NCI-H1930 (cell line): ENCODE results near the gene MYOG.

Experiments
- DNase-seq, 2 experiments: peaks; one replicate each; lab custom pipeline; 2025; lab: John Stamatoyannopoulos, UW

Gene MYOG

DNA sequence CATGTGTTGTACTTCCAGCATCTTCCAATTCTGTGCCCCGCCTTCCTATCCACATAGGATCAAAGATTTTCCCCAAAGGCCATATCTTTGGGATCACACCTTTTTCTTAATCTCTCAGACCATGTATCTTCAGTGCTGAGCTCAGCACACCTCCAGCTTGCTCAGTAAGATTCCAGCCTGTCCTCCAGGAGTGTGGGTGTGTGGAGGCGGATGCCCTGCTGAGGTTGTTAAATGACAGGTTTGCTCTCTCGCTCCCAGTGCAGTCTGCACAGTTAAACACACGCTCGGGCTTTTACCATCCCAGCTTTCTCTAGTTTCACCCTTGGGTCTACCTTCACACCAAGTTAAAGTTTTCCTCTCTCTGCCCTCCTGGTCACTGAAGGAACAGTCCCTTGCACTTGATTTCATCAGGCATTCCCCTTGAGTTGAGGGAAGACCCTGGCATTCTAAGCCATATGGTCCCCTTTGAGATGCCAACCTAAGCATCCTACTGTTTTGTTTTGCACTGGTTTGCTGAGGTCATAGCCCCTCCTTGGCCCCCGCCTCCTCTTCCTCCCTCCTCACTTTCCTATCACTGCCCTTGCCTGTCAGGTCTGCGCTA, 13.7 kb downstream of the MYOG start:
- no peak for DNase-seq

DNA sequence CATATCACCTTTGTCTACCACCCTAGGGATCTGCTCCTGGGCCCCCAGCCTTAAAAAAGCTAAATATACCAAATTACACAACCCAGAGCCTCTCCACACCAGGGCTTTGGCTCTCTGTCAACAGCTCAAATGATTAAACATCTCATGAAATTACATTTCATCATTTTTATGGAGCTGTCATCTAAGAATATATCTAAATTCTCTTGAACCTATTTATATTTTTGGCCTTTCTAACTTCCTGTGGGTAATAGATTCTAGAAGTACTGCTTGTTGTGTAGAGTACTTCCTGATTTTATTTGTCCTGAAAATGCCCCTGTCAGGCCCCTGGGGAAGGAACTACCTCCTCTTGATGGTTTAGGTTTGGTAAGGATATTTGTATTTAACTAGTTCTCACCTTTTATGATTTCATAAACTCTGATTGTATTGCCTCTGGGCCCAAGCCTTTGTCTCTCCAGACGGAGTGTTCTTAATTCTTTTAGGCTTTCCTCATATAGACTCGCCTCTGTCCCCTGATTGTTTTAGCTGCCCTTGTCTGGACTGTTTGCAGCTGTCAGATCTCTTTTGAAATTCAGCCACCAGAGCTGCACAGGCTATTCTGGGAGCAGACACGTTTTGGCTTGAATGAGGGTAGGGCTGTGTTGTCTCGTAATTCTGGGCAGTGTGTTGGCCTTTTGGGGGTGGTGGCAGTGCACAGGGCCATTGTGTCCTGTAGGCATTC, 16.6 kb downstream of the MYOG start:
- no peak for DNase-seq

DNA sequence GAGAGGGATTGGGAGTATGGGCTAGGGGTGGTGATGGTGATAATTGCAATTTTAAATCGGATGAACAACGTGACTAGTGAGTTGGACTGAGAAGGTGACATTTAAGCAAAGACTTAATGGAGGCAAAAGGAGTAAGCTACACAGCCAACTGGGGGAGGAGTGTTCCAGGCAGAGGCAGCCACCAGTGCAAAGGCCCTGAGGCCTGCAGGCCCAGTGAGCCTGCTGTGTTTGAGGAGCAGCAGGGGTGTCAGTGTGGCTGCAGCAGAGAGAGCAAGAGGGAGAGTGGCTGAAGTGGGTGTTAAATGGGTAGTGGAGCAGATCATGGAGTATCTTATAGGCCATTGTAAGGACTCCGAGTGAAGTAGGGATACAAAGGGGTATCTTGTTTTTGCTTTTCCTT, 18.8 kb downstream of the MYOG start:
- DNase-seq = no peak

DNA sequence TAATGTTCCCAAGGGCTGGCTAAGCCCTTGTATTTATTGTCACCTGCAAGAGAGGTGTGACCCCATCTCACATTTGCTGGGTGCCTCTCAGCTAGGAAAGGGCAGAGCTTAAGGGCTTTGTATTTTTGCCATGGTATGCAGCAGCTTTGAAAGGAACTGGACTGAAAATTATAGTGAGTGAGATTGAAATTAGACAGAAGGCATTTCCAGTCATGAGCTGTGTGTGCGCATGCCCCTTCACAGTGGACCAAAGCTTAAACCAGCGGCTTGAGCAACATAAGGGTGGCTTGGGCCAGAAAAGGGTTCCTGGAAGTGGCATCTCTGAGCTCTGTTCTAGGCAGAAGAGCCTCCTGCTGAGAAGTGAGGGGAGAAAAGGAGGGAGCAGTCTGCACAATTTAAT, 19.8 kb downstream of the MYOG start:
- DNase-seq = no peak

DNA sequence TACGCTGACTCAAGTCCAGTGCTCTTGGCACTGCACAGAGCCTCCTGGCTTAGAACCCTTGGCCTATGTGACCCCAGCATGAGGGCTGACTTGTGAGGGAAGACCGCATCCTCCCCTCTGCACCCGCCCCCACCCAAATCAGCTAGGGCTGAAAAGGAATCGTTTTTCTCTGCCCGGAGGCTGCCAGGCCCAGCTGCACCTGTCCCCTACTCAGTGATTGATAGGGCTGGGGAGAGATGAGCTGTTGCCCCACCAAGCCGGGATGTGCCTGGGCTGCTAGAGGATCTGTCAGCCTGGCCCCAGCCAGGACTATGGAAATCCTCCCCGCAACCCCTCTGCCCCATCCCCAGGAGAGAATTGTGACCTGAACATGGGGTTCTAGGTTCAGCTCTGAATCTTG, 20.6 kb downstream of the MYOG start:
- no peak for DNase-seq

DNA sequence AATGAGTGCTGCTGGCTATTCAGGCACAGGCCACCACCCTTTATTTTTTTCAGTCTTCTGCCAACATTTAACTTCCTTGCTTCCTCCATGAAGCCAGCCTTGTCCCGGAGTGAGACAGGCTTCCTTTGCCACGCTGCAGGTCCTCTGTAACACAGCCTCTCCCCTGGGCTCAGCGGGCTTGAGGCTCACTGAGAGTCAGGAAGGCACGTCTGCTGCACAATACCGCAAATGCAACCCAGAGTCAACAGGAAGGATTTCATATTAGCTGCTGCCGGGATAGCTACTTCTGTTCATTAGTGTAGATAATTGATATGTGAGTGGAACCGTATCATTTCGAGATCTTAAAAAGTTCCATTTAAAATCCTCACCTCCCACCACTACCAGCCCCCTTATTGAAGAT, 22.5 kb downstream of the MYOG start:
- DNase-seq = no peak

DNA sequence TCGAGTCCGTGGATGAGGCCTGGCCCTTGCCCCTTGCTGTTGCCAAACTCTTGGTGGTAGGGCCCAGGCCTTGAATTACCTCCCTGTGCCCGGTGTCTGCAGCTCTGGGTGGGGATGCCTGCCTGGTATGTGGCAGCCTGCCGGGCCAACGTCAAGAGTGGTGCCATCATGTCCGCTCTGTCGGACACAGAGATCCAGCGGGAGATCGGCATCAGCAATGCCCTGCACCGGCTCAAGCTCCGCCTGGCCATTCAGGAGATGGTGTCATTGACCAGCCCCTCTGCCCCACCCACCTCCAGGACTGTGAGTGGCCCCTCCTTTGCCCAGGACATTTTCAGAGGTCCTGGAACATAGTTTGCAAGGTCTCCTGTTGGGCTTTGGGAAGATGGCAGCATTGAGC, 25.7 kb downstream of the MYOG start:
- DNase-seq = no peak

DNA sequence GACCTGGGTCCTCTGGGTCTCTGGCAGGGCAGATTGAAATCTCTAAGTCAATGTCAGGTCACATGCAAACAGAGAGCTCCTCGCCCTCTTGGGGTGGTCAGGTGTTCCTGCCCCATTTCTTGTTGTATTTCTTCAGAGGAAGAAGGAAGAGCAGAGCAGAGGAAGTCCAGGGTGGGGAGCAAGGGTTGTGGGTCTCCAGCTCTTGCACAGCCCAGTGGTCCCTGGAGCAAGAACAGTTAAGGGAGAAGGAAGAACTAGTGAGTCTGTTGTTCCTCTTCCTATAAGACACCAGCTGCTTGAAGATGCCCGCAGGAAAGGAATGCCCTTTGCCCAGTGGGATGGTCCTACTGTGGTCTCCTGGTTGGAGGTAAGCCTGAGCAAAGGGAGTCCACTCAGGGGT, 26.3 kb downstream of the MYOG start:
- no peak for DNase-seq

DNA sequence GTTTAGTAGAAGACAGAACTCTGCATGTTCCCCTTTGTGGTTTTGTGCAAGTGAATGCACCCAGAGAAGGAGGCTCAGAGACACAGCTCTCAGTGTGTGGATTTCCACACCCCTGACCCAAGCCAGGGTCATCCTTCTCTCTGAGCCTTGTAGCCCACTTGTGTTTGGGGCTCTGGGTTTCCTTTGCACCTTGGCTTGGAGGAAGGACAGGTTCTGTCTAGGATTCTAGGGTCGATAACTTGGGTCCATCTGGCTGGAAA, 27.2 kb downstream of the MYOG start:
- DNase-seq = no peak

DNA sequence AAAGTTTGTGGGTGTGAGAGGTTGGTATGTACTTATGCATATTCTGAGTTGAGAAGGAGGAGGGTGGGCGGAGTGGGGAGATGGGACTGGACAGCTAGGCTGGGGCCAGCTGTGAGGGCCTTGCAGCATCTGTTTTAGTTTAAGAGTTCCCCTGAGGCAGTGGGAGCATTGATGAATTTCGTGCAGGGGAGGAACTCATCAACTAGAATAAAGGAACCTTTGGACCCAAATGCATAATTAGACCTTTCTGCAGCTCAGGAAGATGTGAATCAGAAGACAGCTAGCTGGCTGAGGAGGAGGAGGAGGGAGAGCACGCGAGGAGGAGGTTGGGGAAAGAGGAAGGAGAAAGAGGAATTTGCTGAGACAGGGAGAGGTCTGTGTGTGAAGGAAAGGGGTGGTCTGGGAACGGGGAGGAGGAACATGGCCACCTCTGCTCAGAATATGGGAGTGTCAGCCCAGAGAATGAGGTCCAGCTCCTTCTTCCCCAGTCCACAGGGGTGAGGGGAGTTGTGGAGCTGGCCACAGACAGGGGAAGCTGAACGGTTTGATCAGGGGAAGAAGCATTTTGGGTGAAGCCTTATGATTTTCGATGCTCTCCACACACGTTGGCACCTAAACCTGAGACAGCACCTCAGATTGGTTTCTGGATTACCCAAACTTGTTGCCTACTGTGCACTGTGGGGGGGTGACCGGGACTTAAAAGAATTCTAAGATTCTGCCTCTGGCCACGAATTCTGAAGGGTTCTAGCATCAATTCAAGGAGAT, 27.7 kb downstream of the MYOG start:
- DNase-seq = no peak

DNA sequence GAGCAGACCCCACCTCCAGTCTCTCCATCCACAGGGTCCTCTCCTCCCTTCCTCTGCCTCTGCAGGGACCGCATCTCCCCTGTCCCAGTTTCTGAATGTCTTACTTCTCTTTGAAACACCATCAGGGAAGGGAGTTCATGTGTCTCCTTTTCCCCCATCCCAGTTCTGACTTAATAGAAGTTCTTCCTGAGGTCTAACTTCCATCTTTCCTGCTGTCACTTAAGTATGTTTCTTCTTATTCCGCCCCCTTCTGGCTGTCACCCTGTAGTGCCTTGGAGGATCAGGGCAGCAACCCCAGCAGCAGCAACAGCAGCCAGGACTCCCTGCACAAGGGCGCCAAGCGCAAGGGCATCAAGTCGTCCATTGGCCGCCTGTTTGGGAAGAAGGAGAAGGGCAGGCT, 29.3 kb downstream of the MYOG start:
- no peak for DNase-seq

DNA sequence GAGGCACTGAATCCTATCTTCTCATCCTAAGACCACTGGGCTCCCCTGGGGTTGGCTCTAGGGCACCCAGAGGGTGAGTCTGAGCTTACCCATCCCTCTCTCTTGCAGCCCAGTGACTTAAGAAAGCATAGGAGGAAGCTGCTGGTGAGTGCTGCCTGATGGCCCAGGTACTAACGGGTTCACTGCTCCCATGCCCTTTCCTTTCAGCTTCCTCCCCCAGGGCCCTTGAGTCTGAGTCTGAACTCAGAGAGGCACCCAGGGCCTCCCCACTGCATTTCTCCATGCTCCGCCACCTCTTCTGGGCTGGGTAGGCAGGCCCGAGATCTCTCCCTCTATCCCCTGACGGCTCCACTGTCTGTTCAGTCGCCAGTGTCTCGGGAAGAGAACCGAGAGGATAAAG, 29.8 kb downstream of the MYOG start:
- DNase-seq = no peak

DNA sequence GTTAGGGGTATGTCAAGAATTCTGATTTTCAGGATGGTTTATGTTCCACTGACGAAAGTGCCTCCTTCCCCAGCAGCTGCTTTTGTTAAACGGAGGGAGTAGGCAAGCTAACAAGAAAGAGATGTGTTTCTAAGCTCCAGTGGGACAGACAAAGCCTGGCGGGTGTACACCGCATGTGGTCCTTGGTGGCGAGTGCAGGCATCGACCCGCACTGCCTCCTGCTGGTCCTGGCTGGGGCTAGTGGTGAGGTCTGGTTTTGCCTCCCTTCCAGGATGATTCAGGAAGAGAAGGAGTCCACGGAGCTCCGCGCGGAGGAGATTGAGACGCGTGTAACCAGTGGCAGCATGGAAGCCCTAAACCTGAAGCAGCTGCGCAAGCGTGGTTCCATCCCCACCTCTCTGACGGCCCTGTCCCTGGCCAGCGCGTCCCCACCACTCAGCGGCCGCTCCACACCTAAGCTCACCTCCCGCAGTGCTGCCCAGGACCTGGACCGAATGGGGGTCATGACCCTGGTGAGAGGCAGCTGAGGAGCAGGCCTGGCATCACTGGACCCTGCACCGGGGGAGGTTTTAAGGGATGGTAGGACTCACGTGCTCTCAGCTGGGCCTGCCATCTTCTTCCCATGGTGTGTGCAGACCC, 30.5 kb downstream of the MYOG start:
- DNase-seq = no peak

DNA sequence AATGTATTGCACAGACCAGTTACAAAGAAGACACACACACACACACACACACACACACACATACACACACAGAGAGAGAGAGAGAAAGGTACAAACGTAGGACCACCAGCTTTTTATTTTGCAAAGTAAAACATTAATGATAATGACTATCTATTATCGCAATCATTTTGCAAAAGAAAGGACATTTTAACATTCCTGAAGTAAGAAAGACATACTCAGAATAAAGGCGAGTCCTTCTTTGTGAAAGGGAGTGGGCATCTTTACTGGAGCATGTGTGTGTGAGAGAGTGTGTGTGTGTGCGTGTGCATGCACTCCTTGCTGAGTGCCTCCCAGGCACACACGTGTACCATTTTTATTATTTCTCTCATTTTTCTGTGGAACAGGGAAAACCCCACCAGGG, 31.2 kb downstream of the MYOG start:
- no peak for DNase-seq

DNA sequence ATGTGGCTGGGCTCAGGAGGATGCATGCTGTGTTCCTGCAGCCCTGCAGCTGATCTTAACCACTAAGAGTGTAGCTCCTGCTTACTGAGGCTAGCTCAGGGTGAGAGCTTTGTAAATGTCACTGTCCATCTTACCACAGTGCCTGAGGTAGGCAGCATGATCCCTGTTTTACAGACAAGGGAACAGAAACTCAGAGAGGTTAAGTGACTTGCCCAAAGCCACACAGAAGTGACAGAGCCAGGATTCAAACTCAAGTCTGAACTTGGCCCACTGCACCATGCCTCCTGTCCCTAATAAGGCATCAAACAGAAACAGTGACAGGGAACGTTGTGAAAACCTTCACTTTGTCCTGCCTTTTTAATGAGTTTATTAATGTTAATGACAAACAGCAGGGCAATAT, 31.6 kb downstream of the MYOG start:
- no peak for DNase-seq

DNA sequence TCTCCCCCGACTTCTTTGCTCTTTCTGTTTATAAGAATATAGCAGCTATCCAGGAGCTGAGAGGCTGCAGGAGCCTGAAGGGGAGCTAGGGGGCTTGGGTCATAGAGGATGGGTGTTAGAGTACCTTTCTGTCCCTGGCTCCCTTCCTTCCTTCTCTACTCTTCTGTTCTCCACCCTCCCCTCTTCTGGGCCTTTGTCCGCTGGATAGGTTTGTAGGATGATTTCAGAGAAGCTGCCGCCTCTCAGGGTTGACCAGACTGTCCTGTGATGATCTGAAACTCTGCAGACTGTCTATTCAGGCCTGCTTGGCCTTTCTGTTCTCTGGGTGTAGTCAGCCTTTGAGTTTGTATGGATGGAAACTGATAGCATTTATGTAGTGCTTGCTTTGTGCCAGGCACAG, 33.2 kb downstream of the MYOG start:
- no peak for DNase-seq

DNA sequence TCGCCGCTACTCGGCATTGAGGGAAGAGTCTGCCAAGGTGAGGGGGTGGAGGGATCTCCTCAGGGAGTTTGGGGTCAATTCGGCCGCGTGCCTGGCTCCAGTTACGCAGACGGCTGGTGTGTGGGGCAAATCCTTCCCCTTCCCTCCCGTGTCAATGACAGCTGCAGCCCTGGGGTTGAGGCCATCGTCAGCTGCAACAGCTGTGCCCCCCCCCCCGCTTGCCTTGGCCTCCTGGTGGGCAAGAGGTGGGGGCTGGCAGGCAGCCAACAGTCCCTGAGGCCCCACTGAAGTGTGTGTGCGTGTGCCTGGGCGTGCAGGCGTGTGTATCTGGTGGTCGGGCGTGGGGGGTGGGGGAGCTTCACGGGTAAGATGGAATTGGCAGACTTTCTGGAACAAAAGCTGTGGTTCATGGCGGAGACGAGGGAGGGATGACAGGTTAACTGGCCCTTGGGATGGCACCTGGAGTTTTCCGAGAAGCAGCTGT, 33.9 kb downstream of the MYOG start:
- no peak for DNase-seq

DNA sequence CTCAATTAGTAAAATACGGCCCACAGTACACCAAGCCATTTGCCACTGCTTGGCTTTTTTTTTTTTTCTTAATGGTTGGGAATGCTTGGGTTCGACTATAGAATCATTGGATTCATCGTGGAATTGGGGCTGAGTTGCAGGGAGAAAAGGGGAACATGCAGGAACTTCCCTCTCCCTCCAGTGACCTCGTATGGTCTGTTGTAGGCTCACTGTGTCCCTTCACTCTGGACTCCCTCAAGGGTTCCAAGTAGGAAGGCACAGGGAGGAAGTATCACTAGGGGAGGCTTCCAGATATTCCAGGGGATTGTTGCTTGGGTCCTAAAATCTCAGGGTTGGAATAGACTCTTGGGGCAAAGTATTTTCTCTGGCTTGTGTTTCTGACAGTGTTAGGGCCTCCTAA, 35.0 kb downstream of the MYOG start:
- no peak for DNase-seq

DNA sequence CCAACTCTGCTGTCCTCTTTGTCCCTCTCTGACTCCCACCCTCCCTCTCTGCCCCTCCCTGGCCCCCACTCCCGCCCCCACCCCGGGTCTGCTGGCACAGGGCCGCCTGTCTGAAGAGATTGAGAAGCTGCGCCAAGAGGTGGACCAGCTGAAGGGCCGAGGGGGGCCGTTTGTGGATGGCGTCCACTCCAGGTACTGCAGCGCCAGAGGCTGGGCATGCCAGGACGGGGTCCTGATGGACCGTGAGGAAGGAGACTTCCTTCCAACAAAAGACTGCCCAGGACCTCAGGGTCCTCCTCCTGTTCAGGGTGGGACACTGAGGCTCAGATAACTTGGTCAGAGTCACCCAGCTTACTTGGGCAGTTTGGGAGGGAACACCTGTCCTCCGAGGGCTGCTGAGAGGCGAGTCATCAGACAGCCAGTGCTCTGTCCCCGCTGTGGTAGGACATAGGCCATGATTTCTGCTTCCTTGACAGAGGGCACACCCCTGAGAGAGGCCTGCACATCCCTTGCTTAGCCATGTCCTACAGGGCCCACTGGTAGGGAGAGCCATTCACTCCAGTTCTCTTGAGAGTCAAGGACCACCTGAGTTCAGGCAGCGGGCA, 36.1 kb downstream of the MYOG start:
- no peak for DNase-seq

DNA sequence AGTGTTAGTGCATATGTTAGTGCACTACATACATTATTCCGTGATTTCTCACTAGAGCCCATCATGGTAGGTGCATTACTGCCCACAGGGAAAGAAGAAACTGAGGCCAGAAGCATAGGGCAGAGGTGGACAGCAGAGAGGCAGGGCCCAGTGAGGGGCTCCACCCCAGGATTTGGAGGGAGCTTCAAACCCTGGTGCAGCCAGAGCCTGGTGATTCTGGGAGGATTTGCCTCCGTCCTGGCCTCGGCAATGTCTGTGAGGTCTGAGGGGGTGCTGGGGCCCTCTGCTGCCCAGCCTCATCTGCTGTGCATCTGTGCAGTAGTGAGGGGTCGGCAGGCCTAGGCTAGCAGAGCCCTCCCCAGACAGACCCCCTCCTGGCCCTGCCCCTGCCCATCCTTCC, 36.7 kb downstream of the MYOG start:
- DNase-seq = no peak

DNA sequence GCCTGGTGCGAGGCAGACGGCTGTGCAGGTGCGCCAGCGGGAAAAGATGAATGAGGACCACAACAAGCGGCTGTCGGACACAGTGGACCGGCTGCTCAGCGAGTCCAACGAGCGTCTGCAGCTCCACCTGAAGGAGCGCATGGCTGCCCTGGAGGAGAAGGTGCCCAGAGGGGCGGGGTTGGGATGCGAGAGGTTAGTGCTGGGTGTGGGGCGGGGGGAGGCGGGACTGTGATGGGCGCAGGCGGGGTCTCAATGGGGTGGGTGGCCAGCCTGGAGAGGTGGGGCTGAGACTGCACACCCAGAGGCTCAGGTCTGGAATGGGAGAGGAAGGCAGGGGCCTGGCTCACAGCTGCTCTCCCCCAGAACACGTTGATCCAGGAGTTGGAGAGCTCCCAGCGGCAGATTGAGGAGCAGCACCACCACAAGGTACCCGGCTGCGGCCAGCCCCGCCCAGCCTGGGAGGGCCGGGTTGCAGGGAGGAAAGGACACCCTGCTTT, 37.2 kb downstream of the MYOG start:
- no peak for DNase-seq

DNA sequence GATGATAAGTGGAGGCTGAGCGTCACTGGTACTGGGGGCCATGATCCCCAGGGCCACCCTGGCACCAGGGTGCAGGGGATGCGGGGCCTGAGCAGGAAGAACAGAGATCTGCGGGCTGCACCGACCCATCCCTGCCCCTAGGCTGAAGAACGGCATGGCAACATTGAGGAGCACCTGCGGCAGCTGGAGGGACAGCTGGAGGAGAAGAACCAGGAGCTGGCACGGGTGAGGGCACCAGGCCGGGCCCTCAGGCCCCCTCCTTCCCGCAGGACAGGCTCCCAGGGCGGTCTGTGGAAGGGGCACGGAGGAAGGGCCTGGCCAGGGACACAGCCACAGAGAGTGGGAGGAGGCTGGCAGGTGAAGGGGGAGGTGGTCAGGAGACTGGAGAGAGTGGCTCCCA, 37.7 kb downstream of the MYOG start:
- DNase-seq = no peak
